IPS-18c (cell line): ENCODE measurements around the gene SCFD2.
"Not testable (repeated sequence)": the region's sequence is repeated elsewhere in the genome, so short reads cannot be mapped to it uniquely, and the experiment has no call there.

Experiments used
- H3K4me3 ChIP-seq: 2 replicates; pipeline ENCODE4 v1.7.0; 2013; ENCODE audit warnings: low read depth, mild to moderate bottlenecking, low read length, moderate library complexity; ENCODE audit not compliant: insufficient read depth
- H3K9me3 ChIP-seq: one replicate; pipeline ENCODE4 v1.6.1; 2013; ENCODE audit warnings: mild to moderate bottlenecking, low read length, moderate library complexity; ENCODE audit not compliant: control insufficient read depth, insufficient read depth

Gene SCFD2

GRCh38 chr4:53221832-53222480 is 143.9 kb downstream of the SCFD2 start:
- no peak overlapping the region for H3K4me3 ChIP-seq
- H3K9me3 ChIP-seq, result peaks cover 2% of the 10 kb centered on the region

- H3K9me3 ChIP-seq, result not testable (repeated sequence)
Observed at GRCh38 chr4:53219148-53219547, 146.7 kb downstream of the SCFD2 start.

GRCh38 chr4:53208753-53209152 is 157.1 kb downstream of the SCFD2 start:
- no peaks in the 10 kb centered on the region for H3K9me3 ChIP-seq
- no peak overlapping the region for H3K4me3 ChIP-seq

More at GRCh38 chr4:53219148-53219547, 146.7 kb downstream of the SCFD2 start:
- not testable (repeated sequence) for H3K4me3 ChIP-seq

- no peaks in the 10 kb centered on the region for H3K9me3 ChIP-seq
- no peak overlapping the region for H3K4me3 ChIP-seq
Observed at GRCh38 chr4:53205970-53206369, 159.9 kb downstream of the SCFD2 start.

- Histone ChIP-seq H3K4me3 (no peak overlapping the region), H3K9me3 (no peaks in the 10 kb centered on the region)
Observed at GRCh38 chr4:53199356-53199755, 166.5 kb downstream of the SCFD2 start.

- H3K9me3 ChIP-seq, result no peaks in the 10 kb centered on the region
- H3K4me3 ChIP-seq, result no peak overlapping the region
Observed at GRCh38 chr4:53197772-53198142, 168.1 kb downstream of the SCFD2 start.

DNA sequence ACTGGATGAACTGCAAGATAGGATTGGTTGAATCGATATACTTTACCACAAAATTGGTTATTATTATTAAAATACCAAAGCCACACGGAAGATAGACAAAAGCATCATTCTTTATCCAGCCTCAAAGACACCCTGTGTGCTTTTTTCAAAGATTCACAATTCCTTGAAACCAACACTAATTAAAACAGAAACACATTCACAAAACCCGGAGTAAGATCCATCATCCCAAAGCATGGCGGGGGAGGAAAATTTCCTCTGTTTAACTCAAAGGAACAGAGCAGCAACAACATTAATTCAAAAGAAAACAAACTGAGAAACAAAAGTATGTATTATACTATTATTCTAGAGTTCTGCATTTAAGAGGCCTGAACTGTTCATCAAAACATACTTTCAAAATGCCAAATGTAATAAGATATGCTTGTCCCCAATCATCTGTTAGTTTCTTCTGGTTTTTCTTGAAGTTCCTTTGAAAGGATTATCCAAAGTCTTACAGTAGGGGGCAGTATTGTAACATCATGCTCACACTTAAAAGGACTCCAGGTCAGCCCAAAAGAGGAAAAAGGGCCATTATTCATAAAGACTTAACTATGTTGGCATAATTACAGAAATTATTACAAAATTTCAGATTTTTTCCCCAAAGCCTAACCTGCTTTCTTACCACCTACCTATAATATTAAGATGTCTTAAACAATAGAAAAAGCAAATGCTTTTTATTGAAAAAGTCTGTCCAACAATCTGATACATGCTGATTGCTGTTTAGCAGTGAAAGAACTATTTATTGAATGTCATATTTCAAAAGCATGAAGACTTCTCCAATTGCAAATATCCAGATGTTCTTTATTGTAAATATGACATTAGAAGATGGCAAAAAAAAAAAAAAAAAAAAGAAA is 168.7 kb downstream of the SCFD2 start:
- no peaks in the 10 kb centered on the region for H3K9me3 ChIP-seq
- no peak overlapping the region for H3K4me3 ChIP-seq

- H3K9me3 ChIP-seq, result no peaks in the 10 kb centered on the region
- no peak overlapping the region for H3K4me3 ChIP-seq
Observed at GRCh38 chr4:53195815-53196661, 169.8 kb downstream of the SCFD2 start.

- no peak overlapping the region for H3K4me3 ChIP-seq
- H3K9me3 ChIP-seq, result no peaks in the 10 kb centered on the region
Observed at GRCh38 chr4:53194727-53195126, 171.1 kb downstream of the SCFD2 start.

GRCh38 chr4:53193111-53193510 is 172.8 kb downstream of the SCFD2 start:
- Histone ChIP-seq H3K4me3 (no peak overlapping the region), H3K9me3 (no peaks in the 10 kb centered on the region)

GRCh38 chr4:53192496-53192895 is 173.4 kb downstream of the SCFD2 start:
- no peaks in the 10 kb centered on the region for H3K9me3 ChIP-seq

DNA sequence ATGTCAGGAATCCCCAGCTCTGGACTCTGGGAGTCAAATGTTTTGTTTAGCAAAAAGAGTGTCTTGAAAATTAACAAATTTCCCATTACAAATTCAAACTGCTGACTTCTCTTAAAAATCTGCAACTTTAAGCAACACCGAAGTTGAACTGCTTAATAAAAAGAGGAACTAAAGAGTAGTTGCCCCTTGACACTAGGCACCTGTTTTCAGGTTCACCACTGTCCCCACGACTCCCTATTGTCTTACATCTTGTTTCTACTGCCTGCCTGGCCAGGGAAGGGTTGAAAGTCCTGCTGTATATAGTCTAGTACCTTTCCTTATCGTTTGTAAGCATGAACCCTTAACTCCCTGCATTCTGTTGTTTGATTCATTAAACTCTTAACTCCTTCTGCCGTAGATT is 173.9 kb downstream of the SCFD2 start:
- H3K4me3 ChIP-seq, result no peak overlapping the region
- no peaks in the 10 kb centered on the region for H3K9me3 ChIP-seq

More at GRCh38 chr4:53192496-53192895, 173.4 kb downstream of the SCFD2 start:
- no peak overlapping the region for H3K4me3 ChIP-seq

- Histone ChIP-seq H3K4me3 (no peak overlapping the region), H3K9me3 (no peaks in the 10 kb centered on the region)
Observed at GRCh38 chr4:53189011-53189410, 176.8 kb downstream of the SCFD2 start.

DNA sequence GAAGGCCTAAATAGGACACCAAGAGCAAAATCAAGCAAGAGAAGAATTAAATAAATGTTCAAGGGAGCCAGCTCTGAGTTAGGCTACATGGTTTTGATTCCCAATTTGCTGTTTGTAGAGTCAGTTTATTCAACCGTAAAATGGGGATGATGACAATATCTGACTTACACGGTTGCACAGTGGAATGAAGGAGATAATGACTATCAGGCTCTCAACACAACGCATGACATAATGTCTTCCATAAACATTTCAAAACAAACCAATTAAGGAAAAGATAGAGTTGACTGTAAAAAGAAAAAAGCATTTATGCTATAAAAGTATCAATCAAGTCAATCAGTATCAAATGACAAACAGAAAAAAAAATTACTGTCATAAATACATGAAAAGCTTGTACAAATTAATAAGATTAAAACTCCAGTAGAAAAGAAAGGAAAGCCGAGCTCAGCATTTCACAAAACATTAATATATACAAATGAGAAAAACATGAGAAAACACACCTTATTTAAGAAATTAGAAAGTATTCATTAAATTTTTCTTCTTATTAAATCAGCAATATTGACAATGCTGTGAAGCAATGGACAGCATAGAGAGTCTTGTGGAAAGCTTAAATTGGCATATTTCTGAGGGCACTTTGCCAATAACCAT is 179.0 kb downstream of the SCFD2 start:
- H3K4me3 ChIP-seq, result no peak overlapping the region

DNA sequence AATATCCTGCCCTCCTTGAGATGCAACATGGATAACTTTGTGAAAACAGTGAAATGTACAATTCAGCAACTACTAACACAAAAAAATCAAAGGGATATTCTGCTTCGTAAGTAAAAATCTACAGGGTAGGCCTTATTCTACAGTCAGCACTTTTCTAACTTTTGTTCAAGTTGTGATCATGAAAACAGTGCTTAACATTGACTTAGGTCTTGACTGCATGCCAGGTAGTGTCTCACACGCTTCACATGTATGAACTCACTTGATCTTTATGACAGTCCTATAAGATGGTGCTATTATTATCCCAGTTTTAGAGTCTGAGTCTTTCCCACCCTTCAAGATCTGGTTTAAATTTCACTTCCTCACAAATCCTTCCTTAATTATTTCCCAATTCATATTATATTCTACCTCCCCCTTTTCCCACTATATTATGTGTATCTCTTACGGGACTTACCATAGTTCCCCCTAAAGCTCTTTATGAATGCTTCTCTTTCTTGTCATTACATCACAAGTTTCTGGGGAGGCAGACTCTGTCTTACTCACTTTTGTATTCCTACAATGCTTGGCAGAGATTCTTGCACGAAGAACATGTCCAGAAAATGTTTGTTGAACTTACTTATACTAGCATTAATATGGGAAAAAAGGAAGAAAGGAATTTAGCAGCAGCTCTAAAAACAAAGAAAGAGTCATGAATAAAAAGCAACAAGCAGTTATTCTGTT is 179.8 kb downstream of the SCFD2 start:
- H3K4me3 ChIP-seq, result no peak overlapping the region
- no peaks in the 10 kb centered on the region for H3K9me3 ChIP-seq

More for the DNA sequence above, 179.0 kb downstream of the SCFD2 start:
- H3K9me3 ChIP-seq, result no peaks in the 10 kb centered on the region

DNA sequence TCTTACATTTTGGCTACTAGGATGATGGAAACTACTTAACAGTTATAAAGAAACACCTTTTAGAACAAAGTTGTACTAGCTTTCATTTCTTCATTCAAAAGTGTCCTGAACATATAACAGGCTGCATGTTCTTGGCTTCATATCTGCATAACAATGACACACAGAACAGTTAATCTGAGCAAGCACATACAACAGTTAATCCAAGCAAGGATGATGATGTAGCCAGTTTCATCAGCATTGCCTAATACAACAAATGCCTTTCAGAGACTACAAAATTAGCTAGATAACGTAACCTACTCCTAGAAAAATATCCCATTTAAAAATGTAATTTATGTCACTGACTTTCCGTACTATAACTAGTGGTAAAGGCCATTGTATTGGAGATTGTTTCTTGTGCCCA is 182.1 kb downstream of the SCFD2 start:
- Histone ChIP-seq H3K9me3 (no peaks in the 10 kb centered on the region), H3K4me3 (no peak overlapping the region)

GRCh38 chr4:53177751-53178150 is 188.1 kb downstream of the SCFD2 start:
- H3K4me3 ChIP-seq, H3K9me3 ChIP-seq: not testable (repeated sequence)
